ENCODE data around the gene TEK.

TEK gene

DNA sequence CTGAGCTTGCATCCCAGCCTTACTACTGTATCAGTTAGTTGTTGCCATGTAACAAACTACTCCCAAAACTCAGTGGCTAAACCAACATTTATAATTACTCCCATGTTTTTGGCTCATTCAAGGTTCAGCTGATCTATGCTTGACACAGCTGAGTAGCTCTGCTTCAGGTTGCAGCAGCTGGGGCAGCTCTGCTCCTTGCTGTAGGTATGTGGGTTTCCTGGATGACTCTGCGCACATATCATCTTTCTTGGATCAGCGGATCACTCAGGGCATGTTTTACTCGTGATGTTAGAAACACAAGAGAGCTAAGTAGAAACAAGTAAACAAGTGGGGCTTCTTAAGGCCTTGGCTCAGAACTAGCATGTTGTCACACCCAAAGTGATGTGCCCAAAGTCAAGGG is 15.1 kb downstream of the TEK start:
- H3K27ac ChIP-seq (replicated peaks): no peak overlapping the region
- no peaks in the 10 kb centered on the region for H3K27me3 ChIP-seq (ENCODE audit: insufficient read depth, poor library complexity, severe bottlenecking)
- DNase-seq (ENCODE audit: low read depth in 1 of 2, low spot score in 1 of 2): no peak
- H3K4me3 ChIP-seq (replicated peaks; ENCODE audit: insufficient read depth, low read length): no peak overlapping the region
- TF ChIP-seq GABPA (IDR thresholded peaks at IDR 0.05; ENCODE audit: low read depth) (no peak), POLR2AphosphoS5 (IDR thresholded peaks at IDR 0.05; ENCODE audit: low read depth) (no peak), SPI1 (IDR thresholded peaks at IDR 0.05; ENCODE audit: borderline replicate concordance, low read depth) (no peak), REST (IDR thresholded peaks at IDR 0.05; ENCODE audit: insufficient replicate concordance, low read depth) (no peak)
- TF ChIP-seq, protein P1, sequence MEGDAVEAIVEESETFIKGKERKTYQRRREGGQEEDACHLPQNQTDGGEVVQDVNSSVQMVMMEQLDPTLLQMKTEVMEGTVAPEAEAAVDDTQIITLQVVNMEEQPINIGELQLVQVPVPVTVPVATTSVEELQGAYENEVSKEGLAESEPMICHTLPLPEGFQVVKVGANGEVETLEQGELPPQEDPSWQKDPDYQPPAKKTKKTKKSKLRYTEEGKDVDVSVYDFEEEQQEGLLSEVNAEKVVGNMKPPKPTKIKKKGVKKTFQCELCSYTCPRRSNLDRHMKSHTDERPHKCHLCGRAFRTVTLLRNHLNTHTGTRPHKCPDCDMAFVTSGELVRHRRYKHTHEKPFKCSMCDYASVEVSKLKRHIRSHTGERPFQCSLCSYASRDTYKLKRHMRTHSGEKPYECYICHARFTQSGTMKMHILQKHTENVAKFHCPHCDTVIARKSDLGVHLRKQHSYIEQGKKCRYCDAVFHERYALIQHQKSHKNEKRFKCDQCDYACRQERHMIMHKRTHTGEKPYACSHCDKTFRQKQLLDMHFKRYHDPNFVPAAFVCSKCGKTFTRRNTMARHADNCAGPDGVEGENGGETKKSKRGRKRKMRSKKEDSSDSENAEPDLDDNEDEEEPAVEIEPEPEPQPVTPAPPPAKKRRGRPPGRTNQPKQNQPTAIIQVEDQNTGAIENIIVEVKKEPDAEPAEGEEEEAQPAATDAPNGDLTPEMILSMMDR (IDR thresholded peaks at IDR 0.05; ENCODE audit: insufficient read depth, low read length): no peak

- H3K27me3 ChIP-seq (ENCODE audit: insufficient read depth, poor library complexity, severe bottlenecking): no peaks in the 10 kb centered on the region
- DNase-seq (ENCODE audit: low read depth in 1 of 2, low spot score in 1 of 2): no peak
- no peak overlapping the region for H3K27ac ChIP-seq (replicated peaks)
- TF ChIP-seq, protein P1 (IDR thresholded peaks at IDR 0.05; ENCODE audit: insufficient read depth, low read length): no peak
- TF ChIP-seq POLR2AphosphoS5 (IDR thresholded peaks at IDR 0.05; ENCODE audit: low read depth) (no peak), SPI1 (IDR thresholded peaks at IDR 0.05; ENCODE audit: borderline replicate concordance, low read depth) (no peak)
- H3K4me3 ChIP-seq (replicated peaks; ENCODE audit: insufficient read depth, low read length): no peak overlapping the region
Observed at GRCh38 chr9:27125030-27125429, 16.0 kb downstream of the TEK start.

- DNase-seq (ENCODE audit: low read depth in 1 of 2, low spot score in 1 of 2): no peak
- H3K27me3 ChIP-seq (ENCODE audit: insufficient read depth, poor library complexity, severe bottlenecking): no peaks in the 10 kb centered on the region
- no peak overlapping the region for H3K4me3 ChIP-seq (replicated peaks; ENCODE audit: insufficient read depth, low read length)
- TF ChIP-seq REST (IDR thresholded peaks at IDR 0.05; ENCODE audit: insufficient replicate concordance, low read depth) (no peak), POLR2AphosphoS5 (IDR thresholded peaks at IDR 0.05; ENCODE audit: low read depth) (no peak), SPI1 (IDR thresholded peaks at IDR 0.05; ENCODE audit: borderline replicate concordance, low read depth) (no peak), GABPA (IDR thresholded peaks at IDR 0.05; ENCODE audit: low read depth) (no peak)
- TF ChIP-seq, protein P1 (IDR thresholded peaks at IDR 0.05; ENCODE audit: insufficient read depth, low read length): no peak
- H3K27ac ChIP-seq (replicated peaks): no peak overlapping the region
Observed at GRCh38 chr9:27125936-27126335, 16.9 kb downstream of the TEK start.

DNA sequence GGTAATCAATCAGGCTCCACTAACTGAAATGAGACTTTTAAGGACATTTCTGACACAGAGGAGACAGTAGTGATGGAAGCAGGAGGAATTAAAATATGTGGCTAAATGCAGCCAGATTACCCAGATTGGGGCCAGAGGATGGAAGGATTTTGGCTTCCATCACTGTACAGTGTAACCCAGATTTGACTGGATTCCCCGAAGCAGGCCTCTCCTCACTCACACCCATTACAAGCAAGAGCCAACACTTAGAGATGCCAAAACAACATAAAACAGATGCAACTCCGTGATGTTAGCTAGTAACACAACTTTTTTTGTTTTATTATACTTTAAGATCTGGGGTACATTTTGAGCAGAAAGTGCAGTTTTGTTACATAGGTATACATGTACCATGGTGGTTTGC is 17.6 kb downstream of the TEK start:
- Histone ChIP-seq H3K27ac (replicated peaks) (no peak overlapping the region), H3K4me3 (replicated peaks; ENCODE audit: insufficient read depth, low read length) (no peak overlapping the region), H3K27me3 (ENCODE audit: insufficient read depth, poor library complexity, severe bottlenecking) (no peaks in the 10 kb centered on the region)
- no peak for DNase-seq (ENCODE audit: low read depth in 1 of 2, low spot score in 1 of 2)
- TF ChIP-seq POLR2AphosphoS5 (IDR thresholded peaks at IDR 0.05; ENCODE audit: low read depth) (no peak), SPI1 (IDR thresholded peaks at IDR 0.05; ENCODE audit: borderline replicate concordance, low read depth) (no peak), REST (IDR thresholded peaks at IDR 0.05; ENCODE audit: insufficient replicate concordance, low read depth) (no peak), GABPA (IDR thresholded peaks at IDR 0.05; ENCODE audit: low read depth) (no peak)
- TF ChIP-seq, protein P1 (IDR thresholded peaks at IDR 0.05; ENCODE audit: insufficient read depth, low read length): no peak
